ENCODE measurements around the gene SSC4D.

DNA sequence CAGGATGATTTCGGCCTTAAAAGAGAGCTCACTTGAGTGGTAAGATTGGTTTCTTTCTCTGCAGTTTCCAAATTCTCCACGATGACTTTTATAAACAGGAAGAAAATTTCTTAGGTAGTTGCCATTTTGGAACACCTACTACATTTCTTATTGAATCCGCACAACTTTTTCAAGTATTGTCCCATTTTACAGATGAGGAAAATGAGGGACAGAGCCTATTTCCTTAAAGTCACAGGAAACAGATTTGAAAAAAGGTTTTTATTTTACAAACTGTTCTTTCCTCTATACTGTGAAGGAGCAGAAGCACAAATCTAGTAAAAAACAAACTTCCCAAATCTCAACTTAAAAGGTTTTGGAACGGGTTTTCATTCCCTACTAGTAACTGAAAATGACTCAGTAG lies 53.4 kb downstream of the SSC4D start:
- TF ChIP-seq RXRA (IDR thresholded peaks at IDR 0.05; ENCODE audit: insufficient read depth, low read depth, low read length) = no peak
- TF ChIP-seq GABPA (IDR thresholded peaks at IDR 0.05; ENCODE audit: borderline replicate concordance, insufficient read depth, low read length) = no peak
- no peak for TF ChIP-seq POLR2A (IDR thresholded peaks at IDR 0.05; ENCODE audit: control extremely low read depth in 1 of 2, low read depth in 2 of 2, low read length in 2 of 2)
- TF ChIP-seq, protein P1, sequence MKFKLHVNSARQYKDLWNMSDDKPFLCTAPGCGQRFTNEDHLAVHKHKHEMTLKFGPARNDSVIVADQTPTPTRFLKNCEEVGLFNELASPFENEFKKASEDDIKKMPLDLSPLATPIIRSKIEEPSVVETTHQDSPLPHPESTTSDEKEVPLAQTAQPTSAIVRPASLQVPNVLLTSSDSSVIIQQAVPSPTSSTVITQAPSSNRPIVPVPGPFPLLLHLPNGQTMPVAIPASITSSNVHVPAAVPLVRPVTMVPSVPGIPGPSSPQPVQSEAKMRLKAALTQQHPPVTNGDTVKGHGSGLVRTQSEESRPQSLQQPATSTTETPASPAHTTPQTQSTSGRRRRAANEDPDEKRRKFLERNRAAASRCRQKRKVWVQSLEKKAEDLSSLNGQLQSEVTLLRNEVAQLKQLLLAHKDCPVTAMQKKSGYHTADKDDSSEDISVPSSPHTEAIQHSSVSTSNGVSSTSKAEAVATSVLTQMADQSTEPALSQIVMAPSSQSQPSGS (IDR thresholded peaks at IDR 0.05; ENCODE audit: low read length) = no peak
